Left lobe of liver (tissue), 2 donors: ENCODE data around the gene KCNA2. TPM values are rescaled to one million over a fixed set of nuclear protein-coding genes. Genes with fewer than 3 reads are reported as not detected.

Source experiments
- ATAC-seq: fragments of 200-7000 bp; cut with Tn5 transposase; one replicate; pipeline ENCODE4 v1.9.1; 2020; ENCODE audit warnings: mild to moderate bottlenecking, moderate library complexity
- DNase-seq: peaks from one replicate; pipeline ENCODE4 v3.0.0-alpha.2; 2020; ENCODE audit warnings: low spot score
- total RNA-seq: library from RNA; stranded (reverse); gene quantifications from one replicate; pipeline ENCODE4 v1.2.1, GENCODE V29; 2021
- donor health status: DM: no; HTN: no; CAD: no; lungs with moderate emphysema.
- donor health status: DM: no; HTN: yes; CAD: no.

The KCNA2 gene
- total RNA-seq, 1 donor from 2014 or later, result 0.03 TPM

- peak; percentile 99 for ATAC-seq
- DNase-seq, result peak; percentile 75
These were observed 24.9 kb upstream of the KCNA2 start for GRCh38 chr1:110630839-110631663.

GRCh38 chr1:110628323-110629105 lies 22.4 kb upstream of the KCNA2 start:
- DNase-seq (no peak), ATAC-seq (no peak)

GRCh38 chr1:110627764-110628163 lies 21.6 kb upstream of the KCNA2 start:
- DNase-seq (no peak), ATAC-seq (no peak)

- ATAC-seq, result no peak
These were observed 20.7 kb upstream of the KCNA2 start for GRCh38 chr1:110626889-110627288.

GRCh38 chr1:110620686-110621085 lies 14.5 kb upstream of the KCNA2 start:
- DNase-seq (no peak), ATAC-seq (no peak)

More at GRCh38 chr1:110626889-110627288, 20.7 kb upstream of the KCNA2 start:
- DNase-seq, result no peak

- DNase-seq (no peak), ATAC-seq (no peak)
These were observed 14.1 kb upstream of the KCNA2 start for GRCh38 chr1:110620250-110620615.

GRCh38 chr1:110619412-110620249 lies 13.5 kb upstream of the KCNA2 start:
- ATAC-seq (peak; percentile 88), DNase-seq (peak; percentile 63)

- ATAC-seq (no peak), DNase-seq (no peak)
These were observed 12.5 kb upstream of the KCNA2 start for GRCh38 chr1:110618668-110619067.

GRCh38 chr1:110617589-110617988 lies 11.4 kb upstream of the KCNA2 start:
- DNase-seq (no peak), ATAC-seq (no peak)

GRCh38 chr1:110617116-110617515 lies 11.0 kb upstream of the KCNA2 start:
- ATAC-seq, result no peak
- DNase-seq, result no peak

- ATAC-seq, result no peak
- no peak for DNase-seq
These were observed 10.4 kb upstream of the KCNA2 start for GRCh38 chr1:110616587-110616986.

GRCh38 chr1:110615548-110616130 lies 9.5 kb upstream of the KCNA2 start:
- DNase-seq, result peak; percentile 61
- ATAC-seq, result peak; percentile 86

GRCh38 chr1:110612060-110612745 lies 6.0 kb upstream of the KCNA2 start:
- no peak for ATAC-seq

GRCh38 chr1:110610696-110611286 lies 4.6 kb upstream of the KCNA2 start:
- DNase-seq, result no peak
- ATAC-seq, result no peak

More at GRCh38 chr1:110612060-110612745, 6.0 kb upstream of the KCNA2 start:
- no peak for DNase-seq

GRCh38 chr1:110610084-110610483 lies 3.9 kb upstream of the KCNA2 start:
- ATAC-seq (no peak), DNase-seq (no peak)

- no peak for ATAC-seq
- no peak for DNase-seq
These were observed 2.1 kb upstream of the KCNA2 start for GRCh38 chr1:110608247-110608646.

- ATAC-seq (no peak), DNase-seq (no peak)
These were observed 1.5 kb upstream of the KCNA2 start for GRCh38 chr1:110607536-110608230.

GRCh38 chr1:110606657-110607535 lies 738 bp upstream of the KCNA2 start:
- DNase-seq, result no peak
- ATAC-seq, result peak; percentile 66
